ENCODE results near the gene RBSN. TPM values are rescaled to one million over a fixed set of nuclear protein-coding genes. Genes with fewer than 3 reads are reported as not detected.

Gene RBSN
- total RNA-seq, 4 donors from 2014 or later = 26.8 to 42.6 (median 28.6) TPM

- no peaks in the 10 kb centered on the region for H3K9me3 ChIP-seq
- TF ChIP-seq POLR2A (IDR thresholded peaks at IDR 0.05) = no peak
- TF ChIP-seq, protein P1, sequence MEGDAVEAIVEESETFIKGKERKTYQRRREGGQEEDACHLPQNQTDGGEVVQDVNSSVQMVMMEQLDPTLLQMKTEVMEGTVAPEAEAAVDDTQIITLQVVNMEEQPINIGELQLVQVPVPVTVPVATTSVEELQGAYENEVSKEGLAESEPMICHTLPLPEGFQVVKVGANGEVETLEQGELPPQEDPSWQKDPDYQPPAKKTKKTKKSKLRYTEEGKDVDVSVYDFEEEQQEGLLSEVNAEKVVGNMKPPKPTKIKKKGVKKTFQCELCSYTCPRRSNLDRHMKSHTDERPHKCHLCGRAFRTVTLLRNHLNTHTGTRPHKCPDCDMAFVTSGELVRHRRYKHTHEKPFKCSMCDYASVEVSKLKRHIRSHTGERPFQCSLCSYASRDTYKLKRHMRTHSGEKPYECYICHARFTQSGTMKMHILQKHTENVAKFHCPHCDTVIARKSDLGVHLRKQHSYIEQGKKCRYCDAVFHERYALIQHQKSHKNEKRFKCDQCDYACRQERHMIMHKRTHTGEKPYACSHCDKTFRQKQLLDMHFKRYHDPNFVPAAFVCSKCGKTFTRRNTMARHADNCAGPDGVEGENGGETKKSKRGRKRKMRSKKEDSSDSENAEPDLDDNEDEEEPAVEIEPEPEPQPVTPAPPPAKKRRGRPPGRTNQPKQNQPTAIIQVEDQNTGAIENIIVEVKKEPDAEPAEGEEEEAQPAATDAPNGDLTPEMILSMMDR (IDR thresholded peaks at IDR 0.05 in 4 of 5, conservative IDR thresholded peaks at IDR 0.05 in 1 of 5) = no peak
- no peaks in the 10 kb centered on the region for H3K27me3 ChIP-seq
- ATAC-seq (no peak), DNase-seq (no peak)
- H3K4me1 ChIP-seq = peaks cover 0 to 6% of the 10 kb centered on the region in 2 donors
- H3K36me3 ChIP-seq = peaks cover 0 to 92% of the 10 kb centered on the region in 2 donors
- H3K27ac ChIP-seq = no peak overlapping the region
- H3K4me3 ChIP-seq = no peak overlapping the region
- in situ Hi-C loops (cut with MboI; ENCODE audit: low sequenced_read_pairs in 4 of 4) (loop anchor here in 1 of 4 donors (25.0 kb wide), 1 partner anchor 421 kb away; the partner anchor contains the start of gene CCDC174), intact Hi-C loops (cut with DNase I; ENCODE audit: low total_unique reads) (no loop called here)
These were observed 15.7 kb downstream of the RBSN start for GRCh38 chr3:15083252-15083651.

GRCh38 chr3:15081960-15082664 lies 16.8 kb downstream of the RBSN start:
- TF ChIP-seq, protein P1 (IDR thresholded peaks at IDR 0.05 in 4 of 5, conservative IDR thresholded peaks at IDR 0.05 in 1 of 5) = no peak
- TF ChIP-seq POLR2A (IDR thresholded peaks at IDR 0.05) = no peak
- peaks cover 0 to 95% of the 10 kb centered on the region in 2 donors for H3K36me3 ChIP-seq
- intact Hi-C loops (cut with DNase I; ENCODE audit: low total_unique reads) = no loop called here

GRCh38 chr3:15079091-15079490 lies 19.9 kb downstream of the RBSN start:
- no peaks in the 10 kb centered on the region for H3K9me3 ChIP-seq
- DNase-seq (no peak), ATAC-seq (no peak)
- no peaks in the 10 kb centered on the region for H3K27me3 ChIP-seq
- no peak overlapping the region for H3K27ac ChIP-seq
- TF ChIP-seq, protein P1 (IDR thresholded peaks at IDR 0.05 in 4 of 5, conservative IDR thresholded peaks at IDR 0.05 in 1 of 5) = no peak
- no peak for TF ChIP-seq POLR2A (IDR thresholded peaks at IDR 0.05)
- H3K4me1 ChIP-seq = no peaks in the 10 kb centered on the region
- peaks cover 0 to 95% of the 10 kb centered on the region in 2 donors for H3K36me3 ChIP-seq
- intact Hi-C loops (cut with DNase I; ENCODE audit: low total_unique reads) (no loop called here), in situ Hi-C loops (cut with MboI; ENCODE audit: low sequenced_read_pairs in 4 of 4) (loop anchor here in 1 of 4 donors (25.0 kb wide), 1 partner anchor 417 kb away; the partner anchor contains the start of gene CCDC174)
- no peak overlapping the region for H3K4me3 ChIP-seq

More at GRCh38 chr3:15081960-15082664, 16.8 kb downstream of the RBSN start:
- in situ Hi-C loops (cut with MboI; ENCODE audit: low sequenced_read_pairs in 4 of 4) = loop anchor here in 1 of 4 donors (25.0 kb wide), 1 partner anchor 420 kb away; the partner anchor contains the start of gene CCDC174
- H3K27ac ChIP-seq = peak overlapping the region in 2 of 4 donors; percentile 40 to 46
- H3K4me3 ChIP-seq = no peak overlapping the region
- peaks cover 0 to 6% of the 10 kb centered on the region in 2 donors for H3K4me1 ChIP-seq
- no peaks in the 10 kb centered on the region for H3K27me3 ChIP-seq
- peak in 1 of 2 donors; percentile 74 for ATAC-seq
- no peaks in the 10 kb centered on the region for H3K9me3 ChIP-seq
- DNase-seq = no peak

GRCh38 chr3:15074500-15074899 lies 24.4 kb downstream of the RBSN start:
- DNase-seq = no peak
- Histone ChIP-seq H3K9me3 (no peaks in the 10 kb centered on the region), H3K27ac (no peak overlapping the region), H3K4me3 (no peak overlapping the region), H3K4me1 (no peaks in the 10 kb centered on the region), H3K36me3 (peaks cover 0 to 81% of the 10 kb centered on the region in 2 donors), H3K27me3 (no peaks in the 10 kb centered on the region)
- ATAC-seq = no peak
- in situ Hi-C loops (cut with MboI; ENCODE audit: low sequenced_read_pairs in 4 of 4) (loop anchor here in 3 of 4 donors (25.0 kb wide), 3 partner anchors 137 to 937 kb away; partner anchors contain the start of genes CCDC174 (in 2 of the 3), NR2C2 (in 2 of the 3) and TMEM43 (in 1 of the 3)), intact Hi-C loops (cut with DNase I; ENCODE audit: low total_unique reads) (no loop called here)
- TF ChIP-seq, protein P1 (IDR thresholded peaks at IDR 0.05 in 4 of 5, conservative IDR thresholded peaks at IDR 0.05 in 1 of 5) = no peak
- TF ChIP-seq POLR2A (IDR thresholded peaks at IDR 0.05) = no peak
